ENCODE data around the gene ERCC1.
"Not testable (repeated sequence)": the region's sequence is repeated elsewhere in the genome, so short reads cannot be mapped to it uniquely, and the experiment has no call there.

ERCC1 gene

GRCh38 chr19:45424191-45425058 lies 708 bp upstream of the ERCC1 start:
- DNase-seq, result peak; percentile 38

- DNase-seq, result peak; percentile 90
These were observed 606 bp downstream of the ERCC1 start for GRCh38 chr19:45423033-45423588.

DNA sequence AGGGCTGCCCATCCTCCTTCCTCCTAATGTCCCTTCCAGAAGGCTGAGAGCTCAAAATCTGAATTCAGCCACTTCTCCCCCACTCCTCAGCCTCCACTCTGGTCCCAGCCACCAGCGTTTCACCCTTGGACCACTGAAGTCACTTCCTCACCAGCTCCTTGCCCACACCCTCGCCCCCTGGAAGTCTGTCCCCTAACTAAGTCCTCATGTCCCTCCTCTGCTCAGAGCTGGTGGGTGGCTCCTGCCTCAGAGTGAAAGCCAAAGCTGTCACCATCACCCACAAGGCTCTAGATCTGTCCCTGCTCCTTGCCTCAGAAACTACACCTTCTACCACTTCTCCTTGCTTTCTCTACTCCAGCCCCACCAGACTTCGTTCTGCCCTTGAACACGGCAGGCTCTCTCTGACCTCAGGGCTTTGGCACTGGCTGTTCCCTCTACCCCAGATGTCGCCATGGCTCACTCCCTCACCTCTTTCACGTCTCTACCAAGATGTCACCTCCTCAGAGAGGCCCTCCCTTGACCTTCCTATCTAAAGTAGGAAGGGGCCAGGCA lies 1.7 kb downstream of the ERCC1 start:
- no peak for DNase-seq

DNA sequence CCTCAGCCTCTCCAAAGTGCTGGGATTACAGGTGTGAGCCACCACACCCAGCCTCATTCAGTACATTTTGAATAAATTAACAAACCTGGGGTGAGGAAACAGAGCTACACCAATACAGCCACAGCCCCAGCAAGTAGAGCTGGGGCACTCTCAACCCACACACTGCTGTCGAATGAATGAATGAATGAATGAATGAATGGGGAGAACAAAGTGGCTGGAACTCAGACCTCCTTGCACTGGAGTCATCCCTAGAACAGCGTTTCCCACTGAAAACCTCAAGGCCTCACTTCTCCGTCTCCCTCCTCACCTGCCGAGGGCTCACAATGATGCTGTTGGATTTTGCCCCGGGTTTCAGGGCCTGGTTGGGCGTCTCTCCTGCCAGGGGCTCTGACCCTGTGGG lies 2.8 kb downstream of the ERCC1 start:
- DNase-seq, result no peak

- no peak for DNase-seq
These were observed 3.4 kb downstream of the ERCC1 start for GRCh38 chr19:45420356-45420755.

DNA sequence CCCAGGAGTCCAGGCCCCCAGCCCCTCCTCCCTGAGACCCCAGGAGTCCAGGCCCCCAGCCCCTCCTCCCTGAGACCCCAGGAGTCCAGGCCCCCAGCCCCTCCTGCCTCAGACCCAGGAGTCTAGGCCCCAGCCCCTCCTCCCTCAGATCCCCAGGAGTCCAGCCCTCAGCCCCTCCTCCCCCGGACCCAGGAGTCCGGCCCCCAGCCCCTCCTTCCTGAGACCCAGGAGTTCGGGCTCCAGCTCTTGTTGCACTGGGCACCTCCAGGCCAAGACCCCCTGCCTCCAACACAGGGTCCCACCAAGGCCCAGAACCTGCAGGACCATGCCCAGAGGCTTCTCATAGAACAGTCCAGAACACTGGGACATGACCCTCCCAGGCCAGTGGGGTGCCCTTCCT lies 3.8 kb downstream of the ERCC1 start:
- DNase-seq, result no peak

DNA sequence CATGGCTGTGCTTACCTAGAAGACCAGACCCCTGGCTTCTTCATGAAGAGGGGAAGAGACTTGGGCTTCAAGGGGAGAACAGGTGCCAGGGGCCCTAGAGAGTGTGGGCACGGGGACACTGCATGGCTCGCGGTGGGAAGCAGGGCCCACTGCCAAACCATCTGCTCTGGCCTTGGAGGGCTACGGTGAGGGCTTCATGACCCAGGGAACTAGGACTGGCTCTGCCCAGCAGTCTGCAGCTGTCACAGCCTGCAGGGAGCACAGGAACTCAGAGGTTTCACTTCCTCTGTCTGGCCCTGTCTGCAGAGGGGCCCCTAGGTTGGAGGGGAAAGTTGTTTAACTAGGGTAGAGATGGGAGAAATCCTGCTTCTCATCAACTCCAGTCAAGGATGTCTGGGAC lies 4.3 kb downstream of the ERCC1 start:
- DNase-seq, result peak; percentile 33

- DNase-seq, result no peak
These were observed 4.9 kb downstream of the ERCC1 start for GRCh38 chr19:45418802-45419201.

GRCh38 chr19:45417151-45417550 lies 6.6 kb downstream of the ERCC1 start:
- DNase-seq, result no peak

GRCh38 chr19:45414468-45414867 lies 9.2 kb downstream of the ERCC1 start:
- no peak for DNase-seq

DNA sequence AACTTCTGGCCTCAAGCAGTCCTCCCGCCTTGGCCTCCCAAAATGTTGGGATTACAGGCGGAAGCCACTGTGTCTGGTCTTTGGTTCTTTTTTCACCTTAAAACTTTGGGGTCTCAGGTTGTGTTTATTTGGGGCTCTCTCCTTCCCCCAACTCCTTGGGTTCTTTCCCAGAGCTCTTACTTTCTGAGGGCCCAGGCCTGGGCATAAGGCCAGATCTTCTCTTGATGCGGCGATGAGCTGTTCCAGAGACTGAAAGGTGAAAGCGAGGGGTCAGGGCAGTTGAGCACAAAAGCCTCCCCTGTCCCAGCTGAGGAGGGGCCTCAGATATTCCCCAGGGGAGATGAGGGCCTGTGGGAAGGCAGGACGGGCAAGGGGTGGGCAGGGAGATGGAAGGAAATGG lies 10.2 kb downstream of the ERCC1 start:
- no peak for DNase-seq

DNA sequence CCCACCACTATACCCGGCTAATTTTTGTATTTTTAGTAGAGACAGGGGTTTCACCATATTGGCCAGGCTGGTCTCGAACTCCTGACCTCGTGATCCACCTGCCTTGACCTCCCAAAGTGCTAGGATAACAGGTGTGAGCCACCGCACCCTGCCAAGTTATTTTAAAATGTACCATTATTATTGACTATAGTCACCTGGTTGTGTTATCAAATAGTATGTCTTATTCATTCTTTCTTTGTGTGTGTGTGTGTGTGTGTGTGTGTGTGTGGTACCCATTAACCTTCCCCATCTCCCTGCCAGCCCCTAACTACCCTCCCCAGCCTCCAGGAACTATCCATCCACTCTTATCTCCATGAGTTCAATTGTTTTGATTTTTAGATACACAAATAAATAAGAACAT lies 13.4 kb downstream of the ERCC1 start:
- DNase-seq, result not testable (repeated sequence)

- no peak for DNase-seq
These were observed 14.2 kb downstream of the ERCC1 start for GRCh38 chr19:45409557-45409920.

GRCh38 chr19:45408830-45409556 lies 14.7 kb downstream of the ERCC1 start:
- DNase-seq, result no peak

GRCh38 chr19:45408121-45408520 lies 15.6 kb downstream of the ERCC1 start:
- no peak for DNase-seq

- DNase-seq, result not testable (repeated sequence)
These were observed 16.1 kb downstream of the ERCC1 start for GRCh38 chr19:45407585-45407984.

DNA sequence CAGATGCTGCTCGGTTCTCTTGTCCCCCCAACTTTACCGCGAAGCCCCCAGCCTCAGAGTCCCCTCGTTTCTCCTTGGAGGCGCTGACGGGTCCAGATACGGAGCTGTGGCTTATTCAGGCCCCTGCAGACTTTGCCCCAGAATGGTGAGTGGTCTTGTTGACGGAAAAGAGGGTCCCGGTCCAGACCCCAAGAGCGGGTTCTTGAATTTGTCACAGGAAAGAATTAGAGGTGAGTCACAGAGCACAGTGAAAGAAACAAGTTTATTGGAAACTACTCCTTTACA lies 16.7 kb downstream of the ERCC1 start:
- DNase-seq, result no peak

- DNase-seq, result peak; percentile 81
These were observed 17.3 kb downstream of the ERCC1 start, which contains the start of gene POLR1G for GRCh38 chr19:45406226-45407090. POLR1G (plus strand) TSS chr19:45406644; CDS start chr19:45406697, 53 bp downstream.

GRCh38 chr19:45405435-45406225 lies 18.1 kb downstream of the ERCC1 start:
- peak; percentile 87 for DNase-seq

DNA sequence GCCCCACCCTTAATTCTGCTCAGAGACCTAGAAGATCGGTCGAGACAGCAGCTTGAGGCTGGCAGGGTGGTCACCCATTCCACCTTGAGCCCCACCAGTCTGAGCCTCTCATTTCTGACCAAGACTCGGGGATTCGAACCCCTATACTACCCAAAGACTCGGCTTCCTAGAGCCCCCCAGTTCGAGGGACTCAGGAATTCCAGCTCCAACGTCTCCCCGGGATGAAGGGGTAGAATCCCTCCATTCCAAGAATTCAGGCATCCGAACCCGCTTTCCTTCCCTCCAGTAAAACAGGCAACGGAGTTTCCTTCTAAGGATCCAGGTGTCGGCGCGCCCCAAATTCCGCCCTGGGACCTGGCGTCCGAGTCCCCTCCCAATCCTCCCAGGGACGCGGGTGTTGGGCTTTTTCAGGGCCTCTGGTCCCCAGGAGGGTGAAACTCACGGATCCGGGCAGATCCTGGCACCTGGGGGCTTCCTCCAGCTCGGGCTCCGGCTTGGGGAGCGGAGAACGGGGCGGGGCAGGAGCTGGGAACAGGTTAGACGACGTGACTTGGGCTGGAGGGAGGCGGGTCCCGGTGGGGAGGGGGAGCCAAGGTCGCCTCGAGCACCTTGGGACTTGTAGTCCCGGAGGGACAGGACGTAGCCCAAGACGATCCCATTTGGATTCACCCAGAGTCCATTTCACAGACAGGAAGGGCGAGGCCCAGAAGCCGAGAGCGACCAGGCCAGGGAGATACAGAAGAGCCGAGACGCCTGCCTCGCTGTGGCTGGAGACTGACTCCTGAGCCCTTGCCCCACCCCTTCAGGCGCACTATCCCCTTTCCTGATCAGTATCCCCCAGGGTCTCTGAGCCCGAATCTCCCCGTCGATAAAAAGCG lies 18.9 kb downstream of the ERCC1 start, which contains the start of gene PPP1R13L:
TSS of gene PPP1R13L (minus strand) at position 513 of the 878 bp plus-strand sequence. CDS start 6,751 bp downstream, outside the sequence.
- peak; percentile 72 for DNase-seq

Measured in CD4-positive, alpha-beta T cell treated with Interleukin-6 for 4 hours (primary cell).